Activated CD4-positive, CD25-positive, alpha-beta regulatory T cell treated with anti-CD3 and anti-CD28 coated beads, Interleukin-2, amount 50 U/mL, for 16 hours (primary cell): ENCODE results near the gene CYBA.

Source experiments
- DNase-seq: peaks from one replicate; pipeline ENCODE4 v3.0.0-alpha.2; 2020; ENCODE audit warnings: low read depth, low spot score

The CYBA gene

GRCh38 chr16:88662843-88663606 lies 12.2 kb upstream of the CYBA start, which contains the start of gene MVD:
Gene MVD (minus strand): TSS chr16:88663091. CDS start chr16:88663080, 11 bp downstream.
- DNase-seq, result peak; percentile 92

- DNase-seq, result no peak
Measured at GRCh38 chr16:88662222-88662842, 11.5 kb upstream of the CYBA start.

- DNase-seq, result no peak
Measured at GRCh38 chr16:88661468-88661867, 10.6 kb upstream of the CYBA start.

- no peak for DNase-seq
Measured at GRCh38 chr16:88659160-88659559, 8.3 kb upstream of the CYBA start.

- no peak for DNase-seq
Measured at GRCh38 chr16:88658714-88659113, 7.9 kb upstream of the CYBA start.

GRCh38 chr16:88657371-88657770 lies 6.5 kb upstream of the CYBA start:
- no peak for DNase-seq

- DNase-seq, result no peak
Measured at GRCh38 chr16:88656291-88656980, 5.6 kb upstream of the CYBA start.

GRCh38 chr16:88655733-88656281 lies 5.0 kb upstream of the CYBA start:
- no peak for DNase-seq

- no peak for DNase-seq
Measured at GRCh38 chr16:88655053-88655732, 4.3 kb upstream of the CYBA start.

- DNase-seq, result no peak
Measured at GRCh38 chr16:88654363-88655052, 3.7 kb upstream of the CYBA start.

GRCh38 chr16:88653596-88654362 lies 2.9 kb upstream of the CYBA start:
- no peak for DNase-seq

GRCh38 chr16:88653101-88653500 lies 2.2 kb upstream of the CYBA start:
- no peak for DNase-seq

GRCh38 chr16:88652762-88653063 lies 1.9 kb upstream of the CYBA start:
- no peak for DNase-seq

- no peak for DNase-seq
Measured at GRCh38 chr16:88651989-88652761, 1.3 kb upstream of the CYBA start.

- peak; percentile 47 for DNase-seq
Measured at GRCh38 chr16:88651276-88651988, 579 bp upstream of the CYBA start.

GRCh38 chr16:88649924-88650748 lies 717 bp downstream of the CYBA start:
- no peak for DNase-seq

- DNase-seq, result no peak
Measured at GRCh38 chr16:88649195-88649923, 1.5 kb downstream of the CYBA start.
